SU-DHL-6 (cell line): ENCODE data around the gene SNTG2.

Experiments used
- CTCF ChIP-seq: fragments of 200-600 bp; sonication (generic); IDR thresholded peaks from one replicate; pipeline ENCODE4 v1.5.1; 2017; ENCODE audit warnings: antibody characterized with exemption, mild to moderate bottlenecking, low read length, moderate library complexity; ENCODE audit not compliant: insufficient read depth, poor library complexity, severe bottlenecking
- EZH2phosphoT487 ChIP-seq: fragments of 200-600 bp; sonication (generic), shearing (Covaris generic); conservative IDR thresholded peaks from 2 replicates; pipeline ENCODE4 v1.6.1; 2018; ENCODE audit warnings: mild to moderate bottlenecking, antibody characterized with exemption, low read length, moderate library complexity, mixed read lengths

GRCh38 chr2:1397350-1397749 is 446.7 kb downstream of the SNTG2 start:
- TF ChIP-seq CTCF (no peak), EZH2phosphoT487 (no peak)
